GM21515 (cell line): ENCODE results near the gene TRIM49C.
"Not testable (repeated sequence)": the region's sequence is repeated elsewhere in the genome, so short reads cannot be mapped to it uniquely, and the experiment has no call there.

Source experiments
- ATAC-seq: cut with Tn5 transposase; IDR thresholded peaks from one replicate; pipeline ENCODE4 v1.9.1; 2021; ENCODE audit not compliant: unreplicated experiment

Gene TRIM49C, protein sequence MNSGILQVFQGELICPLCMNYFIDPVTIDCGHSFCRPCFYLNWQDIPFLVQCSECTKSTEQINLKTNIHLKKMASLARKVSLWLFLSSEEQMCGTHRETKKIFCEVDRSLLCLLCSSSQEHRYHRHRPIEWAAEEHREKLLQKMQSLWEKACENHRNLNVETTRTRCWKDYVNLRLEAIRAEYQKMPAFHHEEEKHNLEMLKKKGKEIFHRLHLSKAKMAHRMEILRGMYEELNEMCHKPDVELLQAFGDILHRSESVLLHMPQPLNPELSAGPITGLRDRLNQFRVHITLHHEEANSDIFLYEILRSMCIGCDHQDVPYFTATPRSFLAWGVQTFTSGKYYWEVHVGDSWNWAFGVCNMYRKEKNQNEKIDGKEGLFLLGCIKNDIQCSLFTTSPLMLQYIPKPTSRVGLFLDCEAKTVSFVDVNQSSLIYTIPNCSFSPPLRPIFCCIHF

DNA sequence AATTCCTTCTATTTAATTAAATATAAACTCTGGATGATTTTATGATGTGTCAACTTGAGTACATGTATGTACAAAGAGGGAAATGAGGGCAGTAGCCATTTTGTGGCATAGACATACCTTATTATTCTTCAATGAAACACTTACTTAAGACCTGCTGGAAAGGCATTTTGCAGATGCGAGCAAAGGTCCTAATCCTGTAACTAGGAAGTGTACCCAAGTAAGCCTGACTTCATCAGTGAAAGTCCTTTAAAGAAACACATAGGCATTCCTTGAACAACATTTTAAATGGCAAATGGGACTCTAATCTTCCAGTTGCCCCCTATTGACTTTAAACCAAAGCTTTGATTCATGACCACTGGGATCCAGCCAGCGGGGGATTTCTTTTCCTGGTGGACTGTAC is at the start of gene TRIM49C:
Gene TRIM49C (plus strand): TSS at position 301 of the 400 bp plus-strand sequence. CDS start 4,106 bp downstream, outside the sequence.
- ATAC-seq: not testable (repeated sequence)

DNA sequence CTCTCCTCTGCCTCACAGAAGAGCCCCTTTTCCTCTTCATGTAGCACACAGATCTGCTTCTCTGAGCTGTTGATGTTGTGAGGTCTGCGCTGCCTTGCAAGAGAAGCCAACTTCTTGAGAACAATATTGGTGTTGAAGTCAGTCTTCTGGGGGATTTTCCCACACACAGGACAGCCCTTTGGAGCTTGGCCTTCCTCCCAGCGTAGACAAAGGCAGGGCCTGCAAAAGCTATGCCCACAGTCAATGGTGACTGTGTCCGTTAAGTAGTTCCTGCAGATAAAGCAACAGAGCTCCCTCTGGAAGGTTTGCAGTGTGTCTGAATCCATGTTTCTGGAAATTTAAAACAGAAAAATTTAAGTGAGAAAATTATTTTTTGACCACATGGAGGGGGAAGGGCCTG is 6.7 kb upstream of the TRIM49C start:
- ATAC-seq: not testable (repeated sequence)

GRCh38 chr11:90051591-90052209 is 20.8 kb downstream of the TRIM49C start:
- ATAC-seq: not testable (repeated sequence)

GRCh38 chr11:90052311-90052710 is 21.4 kb downstream of the TRIM49C start:
- ATAC-seq: not testable (repeated sequence)

DNA sequence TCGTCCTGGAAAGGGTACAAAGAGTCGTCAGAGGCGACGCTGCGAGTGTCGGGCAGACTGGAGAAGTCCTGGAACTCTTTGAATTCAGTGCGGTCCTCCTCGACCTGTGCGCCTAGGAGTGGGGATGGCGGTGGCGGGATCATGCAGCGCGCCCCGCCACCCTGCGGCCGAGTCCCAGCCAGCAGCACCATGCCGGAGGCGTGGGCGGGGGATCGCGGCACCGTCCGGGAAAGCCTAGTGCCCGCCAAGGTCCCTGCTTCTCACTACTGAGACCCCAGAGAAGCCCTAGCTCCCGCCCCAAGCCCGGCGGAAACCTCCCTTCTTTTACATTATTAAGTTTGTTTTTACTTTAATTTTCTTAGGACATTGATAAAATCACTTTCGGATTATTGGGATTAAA is 22.6 kb downstream of the TRIM49C start:
- ATAC-seq: not testable (repeated sequence)

DNA sequence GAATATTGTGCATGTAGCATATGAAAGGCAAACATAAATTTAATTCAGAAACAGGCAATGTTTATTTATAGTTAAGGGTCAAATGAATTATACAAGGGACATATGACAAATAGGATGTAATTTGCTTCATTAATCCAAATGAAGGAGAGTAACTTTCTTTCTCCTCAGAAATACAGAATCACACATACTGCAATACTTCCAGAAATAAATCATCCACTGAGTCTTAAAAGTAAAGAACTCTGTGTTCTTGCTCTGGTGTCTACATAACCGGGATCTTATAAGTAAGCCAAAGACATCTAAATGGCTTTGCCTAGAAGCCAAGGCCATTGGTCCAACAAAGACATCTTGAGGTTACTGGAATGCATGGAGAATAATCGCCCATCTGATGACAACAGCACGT is 54.7 kb downstream of the TRIM49C start, which contains the start of gene UBTFL1:
Gene UBTFL1 (plus strand): TSS at position 301 of the 400 bp plus-strand sequence. CDS start 0 bp downstream, at position 301.
- not testable (repeated sequence) for ATAC-seq

- not testable (repeated sequence) for ATAC-seq
Observed at GRCh38 chr11:90088731-90089130, 57.8 kb downstream of the TRIM49C start.
